ENCODE results near the gene FGFR3.

FGFR3 gene

DNA sequence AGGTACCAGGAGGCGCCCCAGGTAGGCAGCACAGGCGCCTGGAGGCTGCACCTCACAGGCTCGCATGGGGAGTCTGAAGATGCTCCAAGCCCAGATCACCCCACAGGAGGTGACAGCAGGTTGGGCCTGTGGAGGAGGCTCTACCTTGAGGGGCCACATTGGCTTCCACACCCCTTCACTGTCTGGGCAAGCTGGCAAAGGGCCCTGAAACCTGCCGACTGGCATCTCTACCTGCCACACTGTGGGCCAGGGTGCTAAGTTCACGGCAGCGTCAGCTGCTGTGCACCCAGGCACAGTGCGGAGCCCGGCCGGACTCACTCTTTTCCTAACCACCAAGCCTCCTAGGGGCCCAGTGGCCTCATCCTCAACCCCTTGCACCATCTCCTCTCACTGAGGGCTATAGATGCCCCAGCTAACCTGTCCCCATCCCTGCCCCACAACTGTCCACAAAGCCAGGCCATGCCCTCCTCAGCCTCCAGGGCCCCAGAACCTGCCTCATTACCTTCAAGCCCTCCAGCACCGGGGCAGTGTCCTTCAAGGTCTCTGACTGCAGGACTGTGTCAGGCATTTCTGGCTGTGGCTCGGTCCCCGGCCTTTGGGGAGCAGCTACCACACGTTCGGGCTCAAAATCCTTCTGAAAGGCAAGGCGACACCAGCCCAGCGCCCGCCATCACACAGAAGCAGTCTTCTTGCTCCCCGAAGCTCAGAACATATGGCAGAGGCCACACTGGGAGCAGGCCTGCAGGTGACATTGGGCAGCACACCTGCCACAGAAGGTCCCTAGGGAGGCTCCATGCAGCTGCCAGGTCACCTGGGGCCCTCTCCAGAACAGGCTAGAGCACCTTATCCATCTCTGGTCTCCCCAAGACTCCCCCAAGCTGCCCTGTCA, 28.8 kb downstream of the FGFR3 start:
- no peak overlapping the region for H3K4me3 ChIP-seq (ENCODE audit: low read length)
- no peak for DNase-seq (ENCODE audit: low read depth)
- TF ChIP-seq CTCF (conservative IDR thresholded peaks at IDR 0.05; ENCODE audit: low read depth, low read length): no peak

- DNase-seq (ENCODE audit: low read depth): no peak
- no peak for TF ChIP-seq CTCF (conservative IDR thresholded peaks at IDR 0.05; ENCODE audit: low read depth, low read length)
These were observed 29.8 kb downstream of the FGFR3 start for GRCh38 chr4:1822568-1823544.

GRCh38 chr4:1823545-1823932, 30.4 kb downstream of the FGFR3 start:
- TF ChIP-seq CTCF (conservative IDR thresholded peaks at IDR 0.05; ENCODE audit: low read depth, low read length): no peak
- no peak for DNase-seq (ENCODE audit: low read depth)
- no peak overlapping the region for H3K4me3 ChIP-seq (ENCODE audit: low read length)

More at GRCh38 chr4:1822568-1823544, 29.8 kb downstream of the FGFR3 start:
- H3K4me3 ChIP-seq (ENCODE audit: low read length): no peak overlapping the region

DNA sequence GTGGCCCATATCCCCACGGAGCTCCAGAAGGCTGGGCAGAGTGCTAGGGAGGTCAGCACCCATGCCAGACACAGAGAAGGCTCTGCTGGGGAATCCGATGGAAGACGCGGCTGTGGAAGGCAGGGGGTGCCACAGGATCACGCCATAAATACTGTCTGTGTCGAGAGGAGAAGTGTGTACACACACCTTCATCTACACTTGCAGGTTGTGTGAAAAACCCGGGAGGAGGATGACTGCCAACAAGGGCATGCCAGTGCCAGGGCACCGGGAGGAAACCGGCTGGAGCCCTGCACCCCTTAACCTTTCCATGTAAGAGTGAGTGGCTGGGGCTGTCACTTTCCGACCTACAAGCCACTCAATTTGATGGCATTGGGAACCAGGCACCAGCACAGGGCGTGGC, 31.7 kb downstream of the FGFR3 start:
- no peak for DNase-seq (ENCODE audit: low read depth)
- TF ChIP-seq CTCF (conservative IDR thresholded peaks at IDR 0.05; ENCODE audit: low read depth, low read length): no peak
- H3K4me3 ChIP-seq (ENCODE audit: low read length): no peak overlapping the region

- TF ChIP-seq CTCF (conservative IDR thresholded peaks at IDR 0.05; ENCODE audit: low read depth, low read length): no peak
- DNase-seq (ENCODE audit: low read depth): no peak
- H3K4me3 ChIP-seq (ENCODE audit: low read length): no peak overlapping the region
These were observed 32.2 kb downstream of the FGFR3 start for GRCh38 chr4:1825326-1825725.

DNA sequence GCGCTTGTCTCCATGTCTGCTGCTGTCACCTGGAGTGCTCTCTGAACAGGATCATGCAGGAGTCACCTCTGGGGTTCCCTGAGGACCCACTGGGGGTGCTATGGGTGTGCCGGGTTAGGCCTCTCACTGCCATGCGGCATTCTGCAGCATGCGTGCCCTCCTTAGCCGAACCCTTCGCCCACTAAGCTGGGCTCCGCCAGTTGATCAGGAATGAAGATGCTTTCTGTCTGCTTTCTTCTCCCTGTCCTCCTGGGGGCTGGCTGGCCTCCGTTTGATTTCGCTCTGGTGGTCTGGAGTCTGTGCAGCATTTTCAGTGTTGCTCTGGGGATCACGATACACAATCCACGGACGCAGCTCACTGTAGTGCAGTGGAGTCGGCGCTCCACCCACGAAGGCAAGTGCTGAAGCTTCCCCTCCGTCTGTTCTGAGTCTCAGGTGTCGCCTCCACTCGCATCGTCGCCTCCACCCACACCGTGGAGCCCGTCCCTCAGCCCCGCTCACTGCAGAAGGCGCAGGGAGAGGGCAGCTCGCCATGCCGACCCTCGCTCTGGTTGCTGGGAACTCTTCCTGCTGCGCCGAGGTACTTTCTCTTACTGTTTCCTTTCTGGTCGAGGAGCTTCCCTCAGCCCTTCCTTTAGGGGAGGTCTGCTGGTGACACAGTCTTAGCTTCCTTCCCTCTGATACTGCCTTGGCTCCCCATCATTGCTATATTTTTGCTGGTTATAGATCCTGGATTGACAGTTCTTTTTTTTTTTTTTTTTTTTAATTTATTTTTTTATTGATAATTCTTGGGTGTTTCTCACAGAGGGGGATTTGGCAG, 33.6 kb downstream of the FGFR3 start:
- H3K4me3 ChIP-seq (ENCODE audit: low read length): no peak overlapping the region
- no peak for TF ChIP-seq CTCF (conservative IDR thresholded peaks at IDR 0.05; ENCODE audit: low read depth, low read length)
- no peak for DNase-seq (ENCODE audit: low read depth)

All from retinal pigment epithelial cell (primary cell).